Endothelial cell of umbilical vein (primary cell): Measurements from ENCODE around the gene GGT6. TPM values are rescaled to one million over a fixed set of nuclear protein-coding genes. Genes with fewer than 3 reads are reported as not detected.

Experiments
- BruUV-seq: library from RNA; stranded (reverse); fragments of 400-500 nt; replicated peaks from 2 replicates; lab custom pipeline; 2021; lab: Mats Ljungman, UMichigan
- CTCF ChIA-PET: fragments of 300-600, 350-600 bp; sonication (Branson Sonifier 250); formaldehyde crosslinking; loops from one replicate; lab custom pipeline; 2021; ENCODE audit warnings: antibody characterized with exemption, inconsistent platforms; lab: Charles Lee
- POLR2A ChIA-PET: fragments of 300-600, 350-600 bp; sonication (Branson Sonifier 250); formaldehyde crosslinking; loops from one replicate; lab custom pipeline; 2021; ENCODE audit warnings: antibody characterized with exemption, inconsistent platforms; lab: Charles Lee
- DNase-seq: peaks from one replicate; pipeline ENCODE4 v3.0.0-alpha.2; 2011; ENCODE audit warnings: low read depth, low spot score
- FAIRE-seq: peaks from 2 replicates; lab custom pipeline; 2011; peaks lifted over from hg19 to GRCh38; lab: Jason Lieb, UNC
- H2AFZ ChIP-seq: 2 replicates; pipeline ENCODE4 v1.6.0; 2012; ENCODE audit warnings: low read depth, low read length, control low read depth, inconsistent platforms
- H3K27ac ChIP-seq: 2 replicates; pipeline ENCODE4 v1.5.1; 2011; ENCODE audit warnings: low read depth, mild to moderate bottlenecking, control low read depth, low read length, moderate library complexity; ENCODE audit not compliant: insufficient read depth
- H3K27me3 ChIP-seq, 2 experiments: 2 replicates each; pipeline versions ENCODE4 v1.6.0 to v1.6.1; 2011; ENCODE audit warnings: low read length in 2 of 2, mixed read lengths in 1 of 2; ENCODE audit not compliant: control insufficient read depth in 2 of 2, insufficient read depth in 2 of 2
- H3K36me3 ChIP-seq, 2 experiments: 2 replicates in 1 of 2; 3 replicates in 1 of 2; pipeline ENCODE4 v1.5.1; 2011; ENCODE audit warnings: low read length in 2 of 2, mild to moderate bottlenecking in 1 of 2, moderate library complexity in 1 of 2; ENCODE audit not compliant: control insufficient read depth in 2 of 2, insufficient read depth in 2 of 2; ENCODE audit errors: extremely low read depth in 1 of 2
- H3K4me1 ChIP-seq: 3 replicates; pipeline ENCODE4 v1.5.1; 2011; ENCODE audit warnings: mild to moderate bottlenecking, low read length; ENCODE audit not compliant: control insufficient read depth, insufficient read depth; ENCODE audit errors: extremely low read depth
- H3K4me2 ChIP-seq: 2 replicates; pipeline ENCODE4 v1.6.1; 2011; ENCODE audit warnings: low read length, control low read depth, mixed read lengths; ENCODE audit not compliant: insufficient read depth
- H3K4me3 ChIP-seq, 3 experiments: fragments of 200-600 bp in 1 of 3; sonication (generic), shearing (Covaris generic) in 1 of 3; replicated peaks in 1 of 3; 2 replicates each; pipeline ENCODE4 v1.5.1; 2011 to 2016; ENCODE audit warnings: control low read depth in 3 of 3, low read length in 3 of 3, mild to moderate bottlenecking in 2 of 3, inconsistent platforms in 1 of 3, low read depth in 1 of 3, moderate library complexity in 1 of 3; ENCODE audit not compliant: insufficient read depth in 1 of 3
- H3K79me2 ChIP-seq: 2 replicates; pipeline ENCODE4 v1.6.0; 2012; ENCODE audit warnings: low read length, inconsistent platforms; ENCODE audit not compliant: control insufficient read depth, insufficient read depth
- H3K9ac ChIP-seq: replicated peaks from 2 replicates; pipeline ENCODE3; 2011; ENCODE audit warnings: low read length, control low read depth; ENCODE audit not compliant: insufficient read depth; ENCODE audit errors: extremely low read depth
- H3K9me1 ChIP-seq: replicated peaks from 3 replicates; pipeline ENCODE4 v1.6.0; 2011; ENCODE audit warnings: mild to moderate bottlenecking, low read length; ENCODE audit not compliant: control insufficient read depth, insufficient read depth; ENCODE audit errors: extremely low read depth
- H3K9me3 ChIP-seq: replicated peaks from 2 replicates; pipeline ENCODE4 v1.5.1; 2012; ENCODE audit warnings: low read length, inconsistent platforms; ENCODE audit not compliant: control insufficient read depth, insufficient read depth
- H4K20me1 ChIP-seq: replicated peaks from 2 replicates; pipeline ENCODE3; 2011; ENCODE audit warnings: mild to moderate bottlenecking, low read length; ENCODE audit not compliant: control insufficient read depth, insufficient read depth; ENCODE audit errors: extremely low read depth
- CTCF ChIP-seq, 2 donors: IDR thresholded peaks; 1 replicate in 1 of 2; 2 replicates in 1 of 2; pipeline ENCODE4 v1.5.1; 2011; ENCODE audit warnings: low read length in 2 of 2, mild to moderate bottlenecking in 2 of 2, moderate library complexity in 2 of 2, control low read depth in 1 of 2, inconsistent platforms in 1 of 2, low read depth in 1 of 2; ENCODE audit not compliant: insufficient read depth in 1 of 2; ENCODE audit errors: extremely low read depth in 1 of 2
- EZH2 ChIP-seq: IDR thresholded peaks from 2 replicates; pipeline ENCODE4 v1.6.1; 2012; ENCODE audit warnings: borderline replicate concordance, low read depth, mild to moderate bottlenecking, moderate library complexity, low read length, inconsistent platforms; ENCODE audit not compliant: severe bottlenecking
- FOS ChIP-seq: IDR thresholded peaks from 2 replicates; pipeline ENCODE4 v1.6.1; 2011; ENCODE audit warnings: mild to moderate bottlenecking, low read length, moderate library complexity, borderline replicate concordance; ENCODE audit not compliant: insufficient read depth
- GATA2 ChIP-seq: IDR thresholded peaks from 2 replicates; pipeline ENCODE4 v1.7.0; 2011; ENCODE audit warnings: low read depth, mild to moderate bottlenecking, moderate library complexity, mixed read lengths, low read length; ENCODE audit not compliant: insufficient read length, insufficient read depth
- JUN ChIP-seq: IDR thresholded peaks from 2 replicates; pipeline ENCODE4 v1.6.1; 2011; ENCODE audit warnings: borderline replicate concordance, low read depth; ENCODE audit not compliant: insufficient read length, insufficient read depth
- MYC ChIP-seq: IDR thresholded peaks from one replicate; pipeline ENCODE4 v1.6.1; 2011; ENCODE audit warnings: mild to moderate bottlenecking, low read depth, low read length
- POLR2A ChIP-seq: IDR thresholded peaks from 2 replicates; pipeline ENCODE4 v1.6.1; 2012; ENCODE audit warnings: low read depth, mild to moderate bottlenecking, control low read depth, low read length
- POLR2AphosphoS5 ChIP-seq: IDR thresholded peaks from 2 replicates; pipeline ENCODE4 v1.6.1; 2012; ENCODE audit warnings: low read depth, mild to moderate bottlenecking, control low read depth, low read length, moderate library complexity; ENCODE audit not compliant: insufficient read depth
- dilution Hi-C: fragments of 300-500 bp; cut with MboI; formaldehyde crosslinking; loops from one replicate; pipeline ENCODE4 v1.15.0; 2019; ENCODE audit warnings: low sequenced_read_pairs; ENCODE audit not compliant: extremely low pct_ligation_motif_present
- intact Hi-C: fragments of 100-400 bp; cut with micrococcal nuclease; formaldehyde crosslinking; loops from one replicate; pipeline ENCODE4 v1.10.0; 2022
- polyA plus RNA-seq, 4 experiments: library from polyadenylated mRNA; depleted of rRNA in 3 of 4; stranded (reverse) in 3 of 4; unstranded in 1 of 4; fragments of >200 nt; gene quantifications; 2 replicates each; pipeline versions ENCODE4 v1.2.1 to v1.2.3, GENCODE V29; 2011 to 2012; ENCODE audit warnings: missing spikeins in 1 of 4
- total RNA-seq: library from RNA; stranded (reverse); gene quantifications from 2 replicates; pipeline ENCODE4 v1.2.3, GENCODE V29; 2021
- TF ChIP-seq, protein P1 (sequence below): IDR thresholded peaks from 2 replicates; pipeline ENCODE4 v1.6.1; 2011; ENCODE audit not compliant: insufficient read depth, insufficient read length

The GGT6 gene
- total and polyA plus RNA-seq, 2 donors (not counting 3 experiments of a cell fraction or from before 2014, with no cell fraction given), result not detected

DNA sequence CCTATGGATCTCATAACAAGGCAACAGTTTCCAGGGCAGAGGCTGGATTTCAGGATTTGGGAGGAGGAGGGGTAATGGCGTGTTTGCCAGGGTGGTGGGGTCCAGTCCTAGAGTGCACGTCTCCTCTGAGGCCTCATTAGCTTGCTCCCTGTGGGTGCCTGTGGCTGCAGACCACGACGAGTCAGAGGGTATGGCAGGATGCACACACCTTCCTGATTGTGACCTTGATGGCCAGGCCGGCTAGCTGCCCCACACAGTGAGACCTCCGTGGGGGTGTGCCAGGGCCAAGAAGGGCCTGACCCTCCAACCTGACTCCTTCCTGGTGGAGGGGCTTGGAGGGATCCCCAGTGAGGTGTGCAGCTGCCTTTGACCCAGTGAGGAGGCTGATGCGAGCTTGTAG is 19.9 kb upstream of the GGT6 start:
- intact Hi-C loops, result no loop called here
- BruUV-seq, result no TSS peak
- DNase-seq, result no peak

More for the DNA sequence above, 19.9 kb upstream of the GGT6 start:
- no peaks in the 10 kb centered on the region for H3K9me3 ChIP-seq
- no peaks in the 10 kb centered on the region for H3K79me2 ChIP-seq
- POLR2A ChIA-PET, result no interaction called here
- no peak overlapping the region for H3K9ac ChIP-seq
- no peaks in the 10 kb centered on the region for H3K9me1 ChIP-seq
- H3K36me3 ChIP-seq, result no peaks in the 10 kb centered on the region
- no peak overlapping the region for H3K27ac ChIP-seq
- H2AFZ ChIP-seq, result no peak overlapping the region
- no peak for FAIRE-seq
- peaks cover 16 to 26% of the 10 kb centered on the region in 2 experiments for H3K27me3 ChIP-seq
- no peak overlapping the region for H3K4me3 ChIP-seq
- no peak overlapping the region for H3K4me2 ChIP-seq
- no peaks in the 10 kb centered on the region for H3K4me1 ChIP-seq
- dilution Hi-C loops, result no loop called here
- CTCF ChIA-PET, result interaction anchor here (1.1 to 4.8 kb wide), 2 partner anchors 11 to 13 kb away, joined by 3 to 41 read pairs; no protein-coding TSS in a partner anchor
- no peaks in the 10 kb centered on the region for H4K20me1 ChIP-seq
- no peak for TF ChIP-seq JUN
- no peak for TF ChIP-seq EZH2
- TF ChIP-seq, protein P1, sequence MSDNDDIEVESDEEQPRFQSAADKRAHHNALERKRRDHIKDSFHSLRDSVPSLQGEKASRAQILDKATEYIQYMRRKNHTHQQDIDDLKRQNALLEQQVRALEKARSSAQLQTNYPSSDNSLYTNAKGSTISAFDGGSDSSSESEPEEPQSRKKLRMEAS, result no peak
- TF ChIP-seq POLR2A, result no peak
- no peak for TF ChIP-seq GATA2
- no peak for TF ChIP-seq MYC
- no peak for TF ChIP-seq POLR2AphosphoS5
- TF ChIP-seq FOS, result no peak
- TF ChIP-seq CTCF (IDR thresholded peaks at IDR 0.05; ENCODE audit: extremely low read depth in 1 of 2, insufficient read depth in 1 of 2, low read depth in 1 of 2, low read length in 2 of 2), result no peak
